Epidermal melanocyte (primary cell): ENCODE data around the gene SYNPO2.
"Not testable (repeated sequence)": the region's sequence is repeated elsewhere in the genome, so short reads cannot be mapped to it uniquely, and the experiment has no call there.

ENCODE experiments used
- DNase-seq: peaks from one replicate; pipeline ENCODE4 v3.0.0; 2011; ENCODE audit warnings: low spot score; ENCODE audit not compliant: insufficient read length

Gene SYNPO2

GRCh38 chr4:119000400-119000799 lies 111.7 kb downstream of the SYNPO2 start:
- no peak for DNase-seq

- DNase-seq = no peak
Observed at GRCh38 chr4:119002476-119002875, 113.8 kb downstream of the SYNPO2 start.

GRCh38 chr4:119003001-119003400 lies 114.3 kb downstream of the SYNPO2 start:
- DNase-seq = not testable (repeated sequence)

GRCh38 chr4:119005928-119006460 lies 117.3 kb downstream of the SYNPO2 start:
- no peak for DNase-seq

GRCh38 chr4:119008761-119009160 lies 120.1 kb downstream of the SYNPO2 start:
- DNase-seq = no peak

GRCh38 chr4:119010221-119010620 lies 121.6 kb downstream of the SYNPO2 start:
- DNase-seq = not testable (repeated sequence)

GRCh38 chr4:119010909-119011606 lies 122.4 kb downstream of the SYNPO2 start:
- no peak for DNase-seq

- no peak for DNase-seq
Observed at GRCh38 chr4:119011607-119011988, 122.9 kb downstream of the SYNPO2 start.

- no peak for DNase-seq
Observed at GRCh38 chr4:119014658-119015057, 126.0 kb downstream of the SYNPO2 start.

- DNase-seq = no peak
Observed at GRCh38 chr4:119016636-119017035, 128.0 kb downstream of the SYNPO2 start.

- no peak for DNase-seq
Observed at GRCh38 chr4:119017636-119018035, 129.0 kb downstream of the SYNPO2 start.

- DNase-seq = no peak
Observed at GRCh38 chr4:119020158-119020557, 131.5 kb downstream of the SYNPO2 start.

GRCh38 chr4:119022520-119022919 lies 133.9 kb downstream of the SYNPO2 start:
- DNase-seq = not testable (repeated sequence)

GRCh38 chr4:119024102-119024501 lies 135.4 kb downstream of the SYNPO2 start:
- DNase-seq = no peak

- DNase-seq = no peak
Observed at GRCh38 chr4:119025420-119025819, 136.8 kb downstream of the SYNPO2 start.

- DNase-seq = no peak
Observed at GRCh38 chr4:119025916-119026661, 137.4 kb downstream of the SYNPO2 start.

- DNase-seq = no peak
Observed at GRCh38 chr4:119026662-119027444, 138.2 kb downstream of the SYNPO2 start.

- no peak for DNase-seq
Observed at GRCh38 chr4:119027811-119028210, 139.2 kb downstream of the SYNPO2 start.

- no peak for DNase-seq
Observed at GRCh38 chr4:119028296-119028695, 139.6 kb downstream of the SYNPO2 start.

GRCh38 chr4:119029847-119030535 lies 141.3 kb downstream of the SYNPO2 start:
- no peak for DNase-seq

GRCh38 chr4:119030536-119030890 lies 141.9 kb downstream of the SYNPO2 start:
- DNase-seq = no peak
